Caco-2 (cell line): Measurements from ENCODE around the gene IDI1. TPM values are rescaled to one million over a fixed set of nuclear protein-coding genes. Genes with fewer than 3 reads are reported as not detected.

Experiments used
- BruUV-seq: library from RNA; stranded (reverse); fragments of 400-500 nt; replicated peaks from 2 replicates; lab custom pipeline; 2021; lab: Mats Ljungman, UMichigan
- CTCF ChIA-PET: fragments of 300-600 bp; sonication (Branson Sonifier 250); formaldehyde crosslinking; loops from one replicate; lab custom pipeline; 2022; ENCODE audit warnings: antibody characterized with exemption; lab: Charles Lee
- POLR2A ChIA-PET: fragments of 300-600 bp; sonication (Branson Sonifier 250); formaldehyde crosslinking; loops from one replicate; lab custom pipeline; 2022; ENCODE audit warnings: antibody characterized with exemption; lab: Charles Lee
- DNase-seq, 2 experiments: peaks; one replicate each; pipeline versions ENCODE4 v3.0.0 to v3.0.0-alpha.2; 2020 to 2022
- H3K27me3 ChIP-seq: replicated peaks from 2 replicates; pipeline ENCODE4 v1.6.0; 2011; ENCODE audit warnings: low read length; ENCODE audit not compliant: control insufficient read depth, insufficient read depth
- H3K36me3 ChIP-seq: 2 replicates; pipeline ENCODE4 v1.5.1; 2011; ENCODE audit warnings: low read length; ENCODE audit not compliant: control insufficient read depth, insufficient read depth
- H3K4me1 ChIP-seq: fragments of 250-450 bp; sonication (Bioruptor Pico); 2 replicates; pipeline ENCODE4 v1.5.1; 2020; ENCODE audit warnings: mild to moderate bottlenecking
- H3K4me3 ChIP-seq: 2 replicates; pipeline ENCODE4 v1.5.1; 2011; ENCODE audit warnings: low read depth, mild to moderate bottlenecking, control low read depth, low read length
- H3K9me3 ChIP-seq: fragments of 250-450 bp; sonication (Bioruptor Pico); 2 replicates; pipeline ENCODE4 v1.5.1; 2020; ENCODE audit warnings: mild to moderate bottlenecking, moderate library complexity
- H3K27ac Mint-ChIP-seq: one replicate; pipeline ENCODE4 v1.8.0; 2022; ENCODE audit warnings: mixed read lengths; ENCODE audit not compliant: unreplicated experiment
- H3K27me3 Mint-ChIP-seq: one replicate; pipeline ENCODE4 v1.8.0; 2022; ENCODE audit warnings: mixed read lengths; ENCODE audit not compliant: insufficient read depth, unreplicated experiment
- H3K36me3 Mint-ChIP-seq: one replicate; pipeline ENCODE4 v1.8.0; 2022; ENCODE audit warnings: mild to moderate bottlenecking, mixed read lengths; ENCODE audit not compliant: insufficient read depth, unreplicated experiment
- H3K4me1 Mint-ChIP-seq: one replicate; pipeline ENCODE4 v1.8.0; 2022; ENCODE audit warnings: low read depth, mixed read lengths; ENCODE audit not compliant: unreplicated experiment
- H3K4me3 Mint-ChIP-seq: one replicate; pipeline ENCODE4 v1.8.0; 2022; ENCODE audit warnings: mild to moderate bottlenecking, moderate library complexity, mixed read lengths; ENCODE audit not compliant: unreplicated experiment
- H3K9me3 Mint-ChIP-seq: one replicate; pipeline ENCODE4 v1.8.0; 2022; ENCODE audit warnings: mixed read lengths; ENCODE audit not compliant: unreplicated experiment
- CTCF ChIP-seq, 2 experiments: fragments of 200-600 bp in 1 of 2; IDR thresholded peaks; 1 replicate in 1 of 2; 2 replicates in 1 of 2; pipeline versions ENCODE4 v1.5.1 to v1.8.0; 2011 to 2022; ENCODE audit warnings: antibody characterized with exemption in 1 of 2, control low read depth in 1 of 2, inconsistent platforms in 1 of 2, low read depth in 1 of 2, low read length in 1 of 2, mild to moderate bottlenecking in 1 of 2, moderate library complexity in 1 of 2; ENCODE audit not compliant: insufficient read depth in 1 of 2, severe bottlenecking in 1 of 2, unreplicated experiment in 1 of 2
- intact Hi-C: fragments of 100-400 bp; cut with micrococcal nuclease; formaldehyde crosslinking; loops from one replicate; pipeline ENCODE4 v1.10.0; 2022; ENCODE audit not compliant: unreplicated experiment
- total RNA-seq: library from RNA; stranded (reverse); gene quantifications from 2 replicates; pipeline ENCODE4 v1.2.3, GENCODE V29; 2022

IDI1 gene
- total RNA-seq, 1 experiment from 2014 or later: 133 TPM

GRCh38 chr10:1064964-1065247 is 16.0 kb upstream of the IDI1 start:
- no peak overlapping the region for H3K4me3 Mint-ChIP-seq
- peaks cover 9% of the 10 kb centered on the region for H3K9me3 Mint-ChIP-seq
- DNase-seq: no peak
- ChIA-PET POLR2A (no interaction called here), CTCF (interaction anchor here (0.6 kb wide), 1 partner anchor 9 kb away, joined by 5 read pairs; no protein-coding TSS in a partner anchor)
- 0 out of 2 replicates have a peak, but pooled peaks cover 4% of the 10 kb centered on the region for H3K4me1 ChIP-seq
- H3K4me3 ChIP-seq: no peak overlapping the region
- H3K36me3 Mint-ChIP-seq: peaks cover 17% of the 10 kb centered on the region
- H3K27ac Mint-ChIP-seq: no peak overlapping the region
- TF ChIP-seq CTCF (IDR thresholded peaks at IDR 0.05; ENCODE audit: insufficient read depth in 1 of 2, low read depth in 1 of 2, low read length in 1 of 2, severe bottlenecking in 1 of 2, unreplicated experiment in 1 of 2): no peak
- H3K36me3 ChIP-seq: no peaks in the 10 kb centered on the region
- no TSS peak for BruUV-seq
- 0 out of 2 replicates have a peak, but pooled peaks cover 3% of the 10 kb centered on the region for H3K9me3 ChIP-seq
- intact Hi-C loops: no loop called here
- no peaks in the 10 kb centered on the region for H3K27me3 ChIP-seq
- peaks cover 30% of the 10 kb centered on the region for H3K4me1 Mint-ChIP-seq
- no peaks in the 10 kb centered on the region for H3K27me3 Mint-ChIP-seq

GRCh38 chr10:1063232-1063865 is 14.4 kb upstream of the IDI1 start:
- Mint-ChIP-seq H3K36me3 (peaks cover 17% of the 10 kb centered on the region), H3K9me3 (peaks cover 9% of the 10 kb centered on the region), H3K4me3 (no peak overlapping the region), H3K27ac (no peak overlapping the region), H3K27me3 (no peaks in the 10 kb centered on the region), H3K4me1 (peaks cover 24% of the 10 kb centered on the region)
- POLR2A ChIA-PET: interaction anchor here (1.0 kb wide), 1 partner anchor 15 kb away, joined by 6 read pairs; the partner anchor contains the start of gene IDI1
- intact Hi-C loops: no loop called here
- no peak for TF ChIP-seq CTCF (IDR thresholded peaks at IDR 0.05; ENCODE audit: insufficient read depth in 1 of 2, low read depth in 1 of 2, low read length in 1 of 2, severe bottlenecking in 1 of 2, unreplicated experiment in 1 of 2)
- no peak for DNase-seq
- 0 out of 2 replicates have a peak, but pooled peaks cover 4% of the 10 kb centered on the region for H3K4me1 ChIP-seq
- 0 out of 2 replicates have a peak, but pooled peaks cover 3% of the 10 kb centered on the region for H3K9me3 ChIP-seq
- H3K36me3 ChIP-seq: no peaks in the 10 kb centered on the region
- CTCF ChIA-PET: no interaction called here
- H3K27me3 ChIP-seq: no peaks in the 10 kb centered on the region
- BruUV-seq: no TSS peak
- H3K4me3 ChIP-seq: no peak overlapping the region

GRCh38 chr10:1061930-1062774 is 13.2 kb upstream of the IDI1 start:
- Mint-ChIP-seq H3K4me1 (peaks cover 28% of the 10 kb centered on the region), H3K36me3 (peaks cover 23% of the 10 kb centered on the region), H3K27me3 (no peaks in the 10 kb centered on the region), H3K27ac (no peak overlapping the region), H3K9me3 (peaks cover 8% of the 10 kb centered on the region), H3K4me3 (no peak overlapping the region)
- no peak for TF ChIP-seq CTCF (IDR thresholded peaks at IDR 0.05; ENCODE audit: insufficient read depth in 1 of 2, low read depth in 1 of 2, low read length in 1 of 2, severe bottlenecking in 1 of 2, unreplicated experiment in 1 of 2)
- no peak for DNase-seq
- H3K27me3 ChIP-seq: no peaks in the 10 kb centered on the region
- POLR2A ChIA-PET: interaction anchor here (0.6 to 1.0 kb wide), 2 partner anchors 13 to 626 kb away, joined by 3 to 6 read pairs; partner anchors contain the start of gene IDI1
- no peak overlapping the region for H3K4me3 ChIP-seq
- intact Hi-C loops: no loop called here
- H3K4me1 ChIP-seq: 0 out of 2 replicates have a peak, but pooled peaks cover 4% of the 10 kb centered on the region
- H3K36me3 ChIP-seq: no peaks in the 10 kb centered on the region
- CTCF ChIA-PET: no interaction called here
- 0 out of 2 replicates have a peak, but pooled peaks cover 3% of the 10 kb centered on the region for H3K9me3 ChIP-seq
- no TSS peak for BruUV-seq
